A549 (cell line): ENCODE measurements around the gene SLFN13. TPM values are rescaled to one million over a fixed set of nuclear protein-coding genes. Genes with fewer than 3 reads are reported as not detected.

ENCODE experiments used
- ATAC-seq, 2 experiments: fragments of 200-7000 bp in 1 of 2; fragments of >200 bp in 1 of 2; cut with Nextera tagmentation in 1 of 2; cut with Tn5 transposase in 1 of 2; 3 replicates each; pipeline versions ENCODE4 v1.8.0 to v1.9.1; 2018 to 2020; ENCODE audit warnings: mild to moderate bottlenecking in 1 of 2, moderate library complexity in 1 of 2
- CTCF ChIA-PET: fragments of 300-600 bp; sonication (Branson Sonifier 250); formaldehyde crosslinking; extraction: SDS; loops from one replicate; lab custom pipeline; 2021; ENCODE audit warnings: antibody characterized with exemption, inconsistent platforms; lab: Yijun Ruan, JAX
- POLR2A ChIA-PET: fragments of 350-600 bp; formaldehyde crosslinking; extraction: SDS; loops from one replicate; lab custom pipeline; 2021; ENCODE audit warnings: antibody characterized with exemption, inconsistent platforms; lab: Yijun Ruan, JAX
- DNase-seq, 2 experiments: peaks; one replicate each; pipeline versions ENCODE4 v3.0.0 to v3.0.0-alpha.2; 2011 to 2016; ENCODE audit warnings: low read depth in 1 of 2, low spot score in 1 of 2
- FAIRE-seq: peaks from 2 replicates; lab custom pipeline; 2011; peaks lifted over from hg19 to GRCh38; lab: Jason Lieb, UNC
- H3K27ac ChIP-seq, 2 experiments: fragments of >200 bp; sonication (Bioruptor Twin); formaldehyde crosslinking; 3 replicates each; pipeline ENCODE4 v1.5.1; 2016 to 2017
- H3K4me1 ChIP-seq: fragments of >200 bp; sonication (Bioruptor Twin); formaldehyde crosslinking; 3 replicates; pipeline ENCODE4 v1.6.1; 2016
- H3K4me2 ChIP-seq: fragments of >200 bp; sonication (Bioruptor Twin); formaldehyde crosslinking; 3 replicates; pipeline ENCODE4 v1.6.1; 2016
- H3K4me3 ChIP-seq: fragments of >200 bp; sonication (Bioruptor Twin); formaldehyde crosslinking; 3 replicates; pipeline ENCODE4 v1.5.1; 2016
- H3K9me3 ChIP-seq: fragments of >200 bp; sonication (Bioruptor Twin); formaldehyde crosslinking; 3 replicates; pipeline ENCODE4 v1.6.1; 2016
- ATOH8 ChIP-seq: fragments of 250-450 bp; sonication (Bioruptor Pico); IDR thresholded peaks from 2 replicates; pipeline ENCODE4 v1.5.0; 2020; ENCODE audit warnings: low read depth, mild to moderate bottlenecking, moderate library complexity
- BCL3 ChIP-seq: fragments of >200 bp; sonication (Bioruptor Twin); formaldehyde crosslinking; IDR thresholded peaks from 3 replicates; pipeline ENCODE4 v1.6.1; 2016
- BHLHE40 ChIP-seq: IDR thresholded peaks from 2 replicates; pipeline ENCODE4 v1.6.1; 2012; ENCODE audit warnings: low read depth, low read length, inconsistent platforms
- CBX8 ChIP-seq: fragments of 200-600 bp; sonication (generic); IDR thresholded peaks from 2 replicates; pipeline ENCODE4 v1.6.1; 2016
- CEBPB ChIP-seq, 2 experiments: fragments of >200 bp in 1 of 2; sonication (Bioruptor Twin) in 1 of 2; formaldehyde crosslinking in 1 of 2; IDR thresholded peaks; 2 replicates each; pipeline ENCODE4 v1.6.1; 2012 to 2016
- E2F6 ChIP-seq: IDR thresholded peaks from 2 replicates; pipeline ENCODE4 v1.6.1; 2012; ENCODE audit warnings: low read depth, borderline replicate concordance
- ESRRA ChIP-seq: fragments of 150-350 bp; IDR thresholded peaks from 2 replicates; pipeline ENCODE4 v1.6.1; 2014; ENCODE audit warnings: mild to moderate bottlenecking, low read length, borderline replicate concordance
- FOSL2 ChIP-seq, 2 experiments: fragments of 450-650 bp in 1 of 2; fragments of >200 bp in 1 of 2; sonication (Bioruptor Twin) in 1 of 2; formaldehyde crosslinking; IDR thresholded peaks; 2 replicates each; pipeline versions ENCODE4 v1.5.0 to v1.6.1; 2016 to 2020; ENCODE audit warnings: mild to moderate bottlenecking in 1 of 2, moderate library complexity in 1 of 2
- GATA3 ChIP-seq: IDR thresholded peaks from 2 replicates; pipeline ENCODE4 v1.6.1; 2012; ENCODE audit warnings: borderline replicate concordance
- HDAC2 ChIP-seq: fragments of 200-600 bp; sonication (generic); IDR thresholded peaks from 2 replicates; pipeline ENCODE4 v1.6.1; 2016
- HMGXB4 ChIP-seq: fragments of 250-450 bp; sonication (Bioruptor Pico); IDR thresholded peaks from 2 replicates; pipeline ENCODE4 v1.5.0; 2021; ENCODE audit warnings: mild to moderate bottlenecking, moderate library complexity, borderline replicate concordance
- KDM5A ChIP-seq: fragments of 200-600 bp; sonication (generic); IDR thresholded peaks from 2 replicates; pipeline ENCODE4 v1.6.1; 2016; ENCODE audit warnings: antibody characterized with exemption, mild to moderate bottlenecking
- MAFK ChIP-seq: fragments of 450-650 bp; IDR thresholded peaks from 2 replicates; pipeline ENCODE4 v1.6.1; 2014; ENCODE audit not compliant: partially characterized antibody
- MAZ ChIP-seq: fragments of 150-350 bp; IDR thresholded peaks from 2 replicates; pipeline ENCODE4 v1.6.1; 2014; ENCODE audit warnings: antibody characterized with exemption, low read depth, low read length, borderline replicate concordance
- POLR2AphosphoS2 ChIP-seq: conservative IDR thresholded peaks from 2 replicates; pipeline ENCODE4 v1.6.1; 2012; ENCODE audit warnings: low read length, improper control_type of control experiment, inconsistent platforms
- SMC3 ChIP-seq: fragments of >200 bp; sonication (Bioruptor Twin); formaldehyde crosslinking; IDR thresholded peaks from 3 replicates; pipeline ENCODE4 v1.6.1; 2018; ENCODE audit warnings: inconsistent platforms
- TP53 ChIP-seq: fragments of 250-450 bp; sonication (Bioruptor Pico); IDR thresholded peaks from 2 replicates; pipeline ENCODE4 v1.5.0; 2021; ENCODE audit warnings: mild to moderate bottlenecking, moderate library complexity
- WGBS: methylation state at CpG from one replicate; pipeline ENCODE4 v1.1.6; 2017; ENCODE audit errors: missing lambda C conversion rate; 5-methylcytosine and 5-hydroxymethylcytosine counted together
- polyA plus RNA-seq, 4 experiments: library from polyadenylated mRNA; depleted of rRNA in 3 of 4; stranded (reverse); fragments of >200 nt; fragmentation: RNase III in 1 of 4; extraction: RNeasy Plus Mini Kit Qiagen cat#74134 plus additional on column Dnase treatment in 1 of 4; gene quantifications; 2 replicates in 3 of 4; 3 replicates in 1 of 4; pipeline ENCODE4 v1.2.3, GENCODE V29; 2011 to 2017

SLFN13 gene
- polyA plus RNA-seq, 2 of the 4 experiments (the other 2 are of a cell fraction) = 6.6 to 12.5 TPM

- TF ChIP-seq TP53 = no peak
- no peak for TF ChIP-seq SMC3
- TF ChIP-seq MAZ = no peak
- no peak for TF ChIP-seq HMGXB4 (CRISPR knock-in tag)
- TF ChIP-seq POLR2AphosphoS2 = no peak
Measured at GRCh38 chr17:35449371-35449931, 885 bp upstream of the SLFN13 start (continued).

GRCh38 chr17:35448899-35449227, 297 bp upstream of the SLFN13 start:
- Histone ChIP-seq H3K4me3 (peak overlapping the region; percentile 60), H3K27ac (no peak overlapping the region; a peak in 1 of 6 replicates), H3K4me2 (peak overlapping the region; percentile 90), H3K9me3 (no peaks in the 10 kb centered on the region), H3K4me1 (no peaks in the 10 kb centered on the region)
- no peak for FAIRE-seq
- 73% methylated on average over 16 of the region's 16 CpGs for WGBS
- POLR2A ChIA-PET = interaction anchor here (1.2 to 2.0 kb wide), 2 partner anchors 76 to 192 kb away, joined by 4 to 8 read pairs; partner anchors contain the start of gene SLFN11
- CTCF ChIA-PET = interaction anchor here (1.8 kb wide), 1 partner anchor 136 kb away, joined by 6 read pairs; no protein-coding TSS in a partner anchor
- no peak for DNase-seq
- ATAC-seq = no peak
- TF ChIP-seq ESRRA (no peak), E2F6 (peak; percentile 99; the same call in 1 of the 2 replicates), CEBPB (IDR thresholded peaks at IDR 0.05) (no peak), KDM5A (no peak), BCL3 (no peak)

- H3K4me2 ChIP-seq = peak overlapping the region; percentile 90
- H3K4me1 ChIP-seq = no peaks in the 10 kb centered on the region
- FAIRE-seq (no peak), ATAC-seq (no peak), DNase-seq (no peak)
- CTCF ChIA-PET = interaction anchor here (0.7 to 1.8 kb wide), 6 partner anchors 8 to 135 kb away, joined by 3 to 6 read pairs (median 3); no protein-coding TSS in a partner anchor
- TF ChIP-seq BHLHE40 (no peak), CBX8 (0 out of 2 replicates have a peak, but pooled peaks have one; percentile 63)
- POLR2A ChIA-PET = interaction anchor here (2.0 kb wide), 1 partner anchor 74 kb away, joined by 8 read pairs; the partner anchor contains the start of gene SLFN11
- 60% methylated on average over 3 of the region's 3 CpGs for WGBS
- no peak overlapping the region for H3K27ac ChIP-seq
- no peaks in the 10 kb centered on the region for H3K9me3 ChIP-seq
- H3K4me3 ChIP-seq = peak overlapping the region; percentile 60
Measured at GRCh38 chr17:35447499-35447898, 1.1 kb downstream of the SLFN13 start.

- ChIA-PET CTCF (interaction anchor here (0.8 to 1.4 kb wide), 3 partner anchors 9 to 74 kb away, joined by 3 to 5 read pairs (median 4); no protein-coding TSS in a partner anchor), POLR2A (no interaction called here)
- FAIRE-seq (no peak), DNase-seq (no peak), ATAC-seq (no peak)
- H3K9me3 ChIP-seq = no peaks in the 10 kb centered on the region
- H3K4me3 ChIP-seq = no peak overlapping the region
- no peak overlapping the region for H3K27ac ChIP-seq
- TF ChIP-seq ESRRA = no peak
- no peak for TF ChIP-seq ATOH8 (CRISPR knock-in tag)
- TF ChIP-seq FOSL2 (IDR thresholded peaks at IDR 0.05) = no peak
- TF ChIP-seq FOSL2 (CRISPR knock-in tag; IDR thresholded peaks at IDR 0.05) = no peak
- TF ChIP-seq MAFK = peak; percentile 94
- TF ChIP-seq GATA3 = no peak
- TF ChIP-seq HDAC2 = no peak
- no peak overlapping the region for H3K4me2 ChIP-seq
- H3K4me1 ChIP-seq = peaks cover 7% of the 10 kb centered on the region
Measured at GRCh38 chr17:35438433-35438832, 10.1 kb downstream of the SLFN13 start.
